ENCODE measurements around the gene TGM3.

Gene TGM3

DNA sequence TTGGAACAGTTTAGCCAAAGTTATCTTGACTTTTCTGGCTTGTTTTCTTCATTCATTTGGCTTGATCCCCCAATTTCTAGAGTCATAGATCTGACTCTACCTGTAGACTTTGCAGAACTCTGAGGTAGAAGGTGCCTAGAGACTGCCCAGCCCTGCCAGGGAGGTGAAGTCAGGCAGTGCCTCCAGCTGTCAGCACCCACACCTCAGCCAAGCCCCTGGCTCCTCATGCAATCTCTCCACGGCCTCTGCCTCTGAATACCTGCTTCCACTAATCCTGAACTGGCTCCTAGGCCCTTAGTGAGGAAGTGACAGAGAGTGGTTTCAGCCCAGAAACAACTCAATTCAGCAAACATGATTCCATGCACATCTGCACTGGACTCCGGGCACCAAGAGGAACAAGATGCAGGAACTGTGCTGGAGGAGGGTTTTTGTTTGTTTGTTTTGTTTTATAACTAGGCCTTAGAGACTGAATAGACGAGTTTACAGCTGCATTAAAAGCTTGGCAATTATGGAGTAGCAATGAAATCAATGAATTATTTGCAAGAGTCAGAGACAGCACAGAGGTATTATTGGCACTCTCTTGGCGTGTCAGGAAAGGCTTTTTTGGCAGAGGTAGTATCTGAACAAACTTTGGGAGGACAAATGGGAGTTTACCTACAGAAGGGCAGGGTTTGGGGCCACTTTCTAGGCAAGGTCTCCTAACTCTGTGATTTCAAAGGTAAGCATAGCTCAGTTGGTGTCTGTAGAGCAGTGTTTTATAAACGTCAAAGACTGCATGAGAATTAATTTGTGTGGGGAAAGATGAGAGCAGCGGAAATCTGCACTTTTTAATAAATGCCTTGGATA, 25.2 kb downstream of the TGM3 start:
- Histone ChIP-seq H3K27me3 (ENCODE audit: control insufficient read depth, insufficient read depth, low read length) (no peaks in the 10 kb centered on the region), H3K9ac (ENCODE audit: low read length) (no peak overlapping the region), H3K4me1 (ENCODE audit: control insufficient read depth, insufficient read depth, low read length) (no peaks in the 10 kb centered on the region), H3K36me3 (ENCODE audit: control insufficient read depth, insufficient read depth, low read length) (no peaks in the 10 kb centered on the region), H3K4me3 (ENCODE audit: low read length) (no peak overlapping the region), H3K27ac (ENCODE audit: low read depth, low read length) (no peak overlapping the region)

GRCh38 chr20:2323051-2323450, 27.2 kb downstream of the TGM3 start:
- Histone ChIP-seq H3K27ac (ENCODE audit: low read depth, low read length) (no peak overlapping the region), H3K9ac (ENCODE audit: low read length) (no peak overlapping the region), H3K4me1 (ENCODE audit: control insufficient read depth, insufficient read depth, low read length) (no peaks in the 10 kb centered on the region), H3K36me3 (ENCODE audit: control insufficient read depth, insufficient read depth, low read length) (no peaks in the 10 kb centered on the region), H3K27me3 (ENCODE audit: control insufficient read depth, insufficient read depth, low read length) (no peaks in the 10 kb centered on the region), H3K4me3 (ENCODE audit: low read length) (no peak overlapping the region)

GRCh38 chr20:2326046-2326445, 30.2 kb downstream of the TGM3 start:
- Histone ChIP-seq H3K4me1 (ENCODE audit: control insufficient read depth, insufficient read depth, low read length) (no peaks in the 10 kb centered on the region), H3K27me3 (ENCODE audit: control insufficient read depth, insufficient read depth, low read length) (no peaks in the 10 kb centered on the region), H3K36me3 (ENCODE audit: control insufficient read depth, insufficient read depth, low read length) (no peaks in the 10 kb centered on the region), H3K4me3 (ENCODE audit: low read length) (no peak overlapping the region), H3K9ac (ENCODE audit: low read length) (no peak overlapping the region), H3K27ac (ENCODE audit: low read depth, low read length) (no peak overlapping the region)

DNA sequence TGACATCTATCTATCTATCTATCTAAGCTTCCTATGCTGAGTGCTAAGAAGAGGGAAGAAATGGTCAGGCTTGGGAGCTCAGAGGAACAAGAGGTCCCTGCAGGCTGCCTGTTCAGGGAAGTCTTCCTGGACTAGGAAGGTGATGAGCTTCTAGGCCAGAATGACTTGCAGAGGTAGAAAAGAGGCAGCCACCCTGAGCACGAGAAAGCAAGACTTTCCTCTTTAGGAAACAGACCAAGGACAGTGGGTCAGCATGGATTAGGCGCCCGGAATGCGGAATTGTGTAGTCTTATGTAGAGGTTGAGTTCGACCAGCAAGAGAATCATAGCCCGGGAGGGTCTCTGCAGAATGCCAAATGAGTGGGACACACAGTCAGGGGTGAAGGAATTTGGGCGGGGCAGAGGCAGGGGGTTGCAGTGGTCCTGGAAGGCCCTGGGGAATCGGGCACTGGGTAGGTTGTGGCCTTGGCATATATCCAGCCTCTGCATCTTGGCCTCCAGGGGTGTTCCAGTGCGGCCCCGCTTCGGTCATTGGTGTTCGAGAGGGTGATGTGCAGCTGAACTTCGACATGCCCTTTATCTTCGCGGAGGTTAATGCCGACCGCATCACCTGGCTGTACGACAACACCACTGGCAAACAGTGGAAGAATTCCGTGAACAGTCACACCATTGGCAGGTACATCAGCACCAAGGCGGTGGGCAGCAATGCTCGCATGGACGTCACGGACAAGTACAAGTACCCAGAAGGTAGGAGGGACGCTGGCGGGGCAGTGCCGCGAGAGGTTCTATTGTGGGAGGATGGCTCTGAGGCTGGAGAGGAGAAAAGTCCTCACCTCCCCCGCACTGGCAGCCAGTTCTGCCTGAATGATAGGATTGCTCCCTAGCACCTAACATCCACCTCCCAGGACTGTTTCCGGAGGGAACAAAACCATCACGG, 32.1 kb downstream of the TGM3 start:
- Histone ChIP-seq H3K4me1 (ENCODE audit: control insufficient read depth, insufficient read depth, low read length) (no peaks in the 10 kb centered on the region), H3K4me3 (ENCODE audit: low read length) (no peak overlapping the region), H3K9ac (ENCODE audit: low read length) (no peak overlapping the region), H3K27ac (ENCODE audit: low read depth, low read length) (no peak overlapping the region), H3K27me3 (ENCODE audit: control insufficient read depth, insufficient read depth, low read length) (no peaks in the 10 kb centered on the region), H3K36me3 (ENCODE audit: control insufficient read depth, insufficient read depth, low read length) (no peaks in the 10 kb centered on the region)

- Histone ChIP-seq H3K27ac (ENCODE audit: low read depth, low read length) (no peak overlapping the region), H3K4me1 (ENCODE audit: control insufficient read depth, insufficient read depth, low read length) (no peaks in the 10 kb centered on the region), H3K9ac (ENCODE audit: low read length) (no peak overlapping the region), H3K36me3 (ENCODE audit: control insufficient read depth, insufficient read depth, low read length) (no peaks in the 10 kb centered on the region), H3K4me3 (ENCODE audit: low read length) (no peak overlapping the region), H3K27me3 (ENCODE audit: control insufficient read depth, insufficient read depth, low read length) (no peaks in the 10 kb centered on the region)
Measured at GRCh38 chr20:2329286-2329685, 33.5 kb downstream of the TGM3 start.

DNA sequence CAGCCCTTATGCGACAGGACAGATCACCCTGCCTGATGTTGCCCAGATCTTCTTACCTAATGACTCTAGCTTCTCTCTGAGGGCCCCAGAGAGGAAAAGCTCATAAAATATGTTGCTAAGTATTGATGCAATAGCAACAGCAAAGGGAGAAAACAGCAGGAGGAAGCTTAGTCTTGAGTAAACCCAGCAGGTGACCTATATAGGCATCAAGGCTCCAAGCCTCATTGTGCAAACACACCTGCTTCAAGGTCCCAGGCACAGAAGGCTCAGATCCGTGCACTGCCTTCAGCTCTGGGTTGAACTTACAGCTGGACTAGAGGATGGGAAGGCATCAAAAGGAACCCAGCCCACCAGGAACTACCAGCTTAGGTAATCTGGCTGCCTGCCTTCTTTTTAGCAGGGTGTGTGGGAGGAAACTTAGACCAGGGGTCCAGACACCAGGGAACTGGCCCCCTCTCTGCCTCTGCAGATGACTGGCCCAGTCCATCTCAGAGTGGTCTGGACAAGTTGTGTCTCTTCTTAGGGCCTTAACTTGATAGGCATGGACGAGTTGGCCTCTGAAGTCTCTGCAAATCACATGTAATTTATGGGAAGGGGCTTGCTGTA, 34.4 kb downstream of the TGM3 start:
- H3K27ac ChIP-seq (ENCODE audit: low read depth, low read length) = no peak overlapping the region

DNA sequence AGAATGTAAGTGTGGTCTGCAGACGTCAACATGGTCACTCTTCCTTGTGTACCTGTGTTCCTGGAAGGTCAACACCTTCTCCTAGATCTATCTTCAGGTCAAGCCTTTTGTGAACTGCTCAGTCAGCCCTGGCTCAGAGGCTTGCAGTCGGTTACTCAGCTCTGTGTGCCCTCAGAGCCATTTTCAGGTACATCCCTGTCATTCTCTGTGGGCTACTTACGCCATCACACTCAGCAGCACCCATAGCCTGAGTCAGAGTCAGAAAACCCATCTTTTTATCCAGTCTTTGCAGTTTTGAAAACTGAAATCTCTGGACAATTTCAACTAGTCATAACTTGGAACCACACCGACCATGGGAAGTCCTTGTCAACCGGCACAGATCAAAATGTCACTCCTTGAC, 35.3 kb downstream of the TGM3 start:
- Histone ChIP-seq H3K9ac (ENCODE audit: low read length) (no peak overlapping the region), H3K4me1 (ENCODE audit: control insufficient read depth, insufficient read depth, low read length) (no peaks in the 10 kb centered on the region), H3K27me3 (ENCODE audit: control insufficient read depth, insufficient read depth, low read length) (no peaks in the 10 kb centered on the region), H3K36me3 (ENCODE audit: control insufficient read depth, insufficient read depth, low read length) (no peaks in the 10 kb centered on the region), H3K4me3 (ENCODE audit: low read length) (no peak overlapping the region), H3K27ac (ENCODE audit: low read depth, low read length) (no peak overlapping the region)

More for the DNA sequence above, 34.4 kb downstream of the TGM3 start:
- no peak overlapping the region for H3K4me3 ChIP-seq (ENCODE audit: low read length)
- no peaks in the 10 kb centered on the region for H3K4me1 ChIP-seq (ENCODE audit: control insufficient read depth, insufficient read depth, low read length)
- H3K36me3 ChIP-seq (ENCODE audit: control insufficient read depth, insufficient read depth, low read length) = no peaks in the 10 kb centered on the region
- H3K27me3 ChIP-seq (ENCODE audit: control insufficient read depth, insufficient read depth, low read length) = no peaks in the 10 kb centered on the region
- H3K9ac ChIP-seq (ENCODE audit: low read length) = no peak overlapping the region

- Histone ChIP-seq H3K27ac (ENCODE audit: low read depth, low read length) (no peak overlapping the region), H3K4me1 (ENCODE audit: control insufficient read depth, insufficient read depth, low read length) (no peaks in the 10 kb centered on the region), H3K36me3 (ENCODE audit: control insufficient read depth, insufficient read depth, low read length) (no peaks in the 10 kb centered on the region), H3K9ac (ENCODE audit: low read length) (no peak overlapping the region), H3K4me3 (ENCODE audit: low read length) (no peak overlapping the region), H3K27me3 (ENCODE audit: control insufficient read depth, insufficient read depth, low read length) (no peaks in the 10 kb centered on the region)
Measured at GRCh38 chr20:2331901-2332565, 36.2 kb downstream of the TGM3 start.

DNA sequence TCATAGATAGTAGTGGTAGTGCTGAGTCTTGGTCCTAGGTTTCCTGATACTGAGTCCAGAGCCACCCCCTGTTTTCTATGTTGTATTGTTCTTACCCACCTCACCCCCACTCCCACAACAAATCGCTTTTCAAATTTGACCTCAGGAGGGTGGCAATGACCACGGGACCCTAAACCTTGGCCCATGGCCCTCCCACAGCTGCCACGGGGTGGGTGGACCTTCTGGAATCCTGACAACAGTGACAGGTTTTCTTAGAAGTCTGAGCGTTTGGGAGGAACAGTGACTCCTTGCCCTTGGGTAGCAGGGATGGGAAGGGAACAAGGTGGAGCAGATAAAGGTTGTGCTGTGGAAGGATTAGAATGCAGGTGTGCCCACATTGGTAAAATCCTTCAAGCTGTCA, 36.9 kb downstream of the TGM3 start:
- Histone ChIP-seq H3K4me3 (ENCODE audit: low read length) (no peak overlapping the region), H3K27me3 (ENCODE audit: control insufficient read depth, insufficient read depth, low read length) (no peaks in the 10 kb centered on the region), H3K27ac (ENCODE audit: low read depth, low read length) (no peak overlapping the region), H3K9ac (ENCODE audit: low read length) (no peak overlapping the region), H3K4me1 (ENCODE audit: control insufficient read depth, insufficient read depth, low read length) (no peaks in the 10 kb centered on the region), H3K36me3 (ENCODE audit: control insufficient read depth, insufficient read depth, low read length) (no peaks in the 10 kb centered on the region)

GRCh38 chr20:2333821-2334220, 38.0 kb downstream of the TGM3 start:
- Histone ChIP-seq H3K4me3 (ENCODE audit: low read length) (no peak overlapping the region), H3K27ac (ENCODE audit: low read depth, low read length) (no peak overlapping the region), H3K4me1 (ENCODE audit: control insufficient read depth, insufficient read depth, low read length) (no peaks in the 10 kb centered on the region), H3K9ac (ENCODE audit: low read length) (no peak overlapping the region), H3K36me3 (ENCODE audit: control insufficient read depth, insufficient read depth, low read length) (no peaks in the 10 kb centered on the region), H3K27me3 (ENCODE audit: control insufficient read depth, insufficient read depth, low read length) (no peaks in the 10 kb centered on the region)

- no peaks in the 10 kb centered on the region for H3K4me1 ChIP-seq (ENCODE audit: control insufficient read depth, insufficient read depth, low read length)
- H3K27me3 ChIP-seq (ENCODE audit: control insufficient read depth, insufficient read depth, low read length) = no peaks in the 10 kb centered on the region
- H3K36me3 ChIP-seq (ENCODE audit: control insufficient read depth, insufficient read depth, low read length) = no peaks in the 10 kb centered on the region
- no peak overlapping the region for H3K9ac ChIP-seq (ENCODE audit: low read length)
- H3K4me3 ChIP-seq (ENCODE audit: low read length) = no peak overlapping the region
- H3K27ac ChIP-seq (ENCODE audit: low read depth, low read length) = no peak overlapping the region
Measured at GRCh38 chr20:2335096-2335870, 39.5 kb downstream of the TGM3 start.

Measured in rectal smooth muscle tissue (tissue), 1 donor.